Nucleus accumbens (tissue), 56 donors: ENCODE data around the gene RELN.

Experiments
- DNase-seq, 56 donors: peaks; one replicate each; lab custom pipeline; 2025; lab: John Stamatoyannopoulos, UW

RELN gene

DNA sequence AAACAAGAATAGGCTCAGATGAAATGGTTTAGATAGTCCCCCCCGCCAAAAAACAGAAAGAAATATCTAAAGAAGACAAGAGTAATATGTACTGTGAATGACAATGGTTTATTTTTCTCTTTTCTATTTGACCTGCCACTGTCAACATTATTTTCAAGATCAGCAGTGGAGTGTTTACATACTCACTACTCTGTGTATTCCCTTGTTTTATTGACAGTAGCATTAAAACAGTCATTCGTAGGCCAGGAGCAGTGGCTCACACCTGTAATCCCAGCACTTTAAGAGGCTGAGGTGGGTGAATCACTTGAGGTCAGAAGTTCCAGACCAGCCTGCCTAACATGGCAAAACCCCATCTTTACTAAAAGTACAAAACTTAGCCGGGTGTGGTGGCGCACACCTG, 298.2 kb downstream of the RELN start:
- no peak for DNase-seq

DNA sequence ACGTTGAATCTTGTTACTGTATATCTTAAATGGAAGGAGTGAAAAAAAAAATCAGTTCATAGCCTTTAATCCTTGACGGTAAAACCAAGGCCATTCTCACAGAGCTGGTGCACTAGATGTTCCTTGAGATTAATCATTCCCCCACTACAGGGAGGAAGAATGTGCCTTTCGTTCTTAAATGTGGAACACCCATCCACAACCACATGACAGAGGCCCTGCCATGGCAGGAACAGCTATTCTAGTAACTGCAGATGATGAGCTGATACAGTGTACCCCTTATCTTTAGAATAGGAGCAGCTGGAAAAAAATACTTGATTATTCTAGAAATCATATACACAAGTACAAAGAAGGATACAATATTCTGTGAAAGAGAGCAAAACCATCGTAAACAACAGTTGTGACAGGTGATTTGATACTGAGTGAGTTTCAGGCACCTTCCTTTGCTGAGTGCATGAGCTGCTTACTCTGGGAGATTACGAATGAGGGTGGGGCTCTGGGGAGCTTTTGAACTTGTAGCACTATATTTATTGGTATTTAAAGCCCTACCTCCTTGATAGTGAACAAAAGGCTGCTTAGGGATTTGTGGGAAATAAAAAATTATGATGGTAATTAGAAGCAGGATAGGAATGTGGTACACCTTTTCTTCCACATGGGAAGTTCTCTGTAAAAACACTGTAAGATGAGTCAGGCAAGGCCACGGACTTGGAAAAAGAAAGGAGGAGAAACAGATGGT, 299.1 kb downstream of the RELN start:
- no peak for DNase-seq

DNA sequence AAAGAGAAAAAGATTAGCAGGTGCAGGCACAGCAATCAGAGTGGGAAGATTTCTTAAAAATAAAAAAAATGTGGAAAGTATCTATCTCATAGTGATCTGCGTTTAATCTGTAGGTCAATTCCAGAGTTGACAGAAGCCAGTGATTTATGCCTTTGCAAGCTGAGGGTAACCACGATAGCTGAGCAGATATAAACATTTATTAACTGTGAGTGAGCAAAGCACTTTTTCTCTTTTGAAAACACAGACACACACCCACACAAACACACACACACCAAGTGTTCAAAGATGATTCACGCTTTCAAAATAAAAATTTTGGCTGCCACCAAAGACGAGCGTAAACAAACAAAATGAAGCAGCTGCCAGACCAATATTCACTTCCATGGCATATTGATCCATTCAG, 300.2 kb downstream of the RELN start:
- DNase-seq = no peak

DNA sequence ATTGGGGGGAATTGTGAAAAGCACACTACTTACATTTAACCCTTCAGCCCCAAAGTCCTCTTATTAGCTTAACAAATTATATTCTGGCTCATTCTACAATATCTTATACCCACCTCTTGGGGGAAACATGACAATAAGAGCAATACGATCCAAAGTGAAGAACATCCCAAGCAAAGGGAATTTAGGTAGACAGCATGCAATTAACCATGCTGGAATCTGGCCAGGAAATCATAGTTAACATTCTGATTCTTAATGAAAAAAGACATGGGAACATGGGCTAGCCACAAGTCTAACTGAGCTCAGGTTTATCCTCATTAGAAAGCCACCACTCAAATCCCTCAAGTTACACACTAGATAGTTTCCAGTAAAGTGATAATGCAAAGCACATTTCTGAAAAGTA, 301.5 kb downstream of the RELN start:
- DNase-seq = no peak

DNA sequence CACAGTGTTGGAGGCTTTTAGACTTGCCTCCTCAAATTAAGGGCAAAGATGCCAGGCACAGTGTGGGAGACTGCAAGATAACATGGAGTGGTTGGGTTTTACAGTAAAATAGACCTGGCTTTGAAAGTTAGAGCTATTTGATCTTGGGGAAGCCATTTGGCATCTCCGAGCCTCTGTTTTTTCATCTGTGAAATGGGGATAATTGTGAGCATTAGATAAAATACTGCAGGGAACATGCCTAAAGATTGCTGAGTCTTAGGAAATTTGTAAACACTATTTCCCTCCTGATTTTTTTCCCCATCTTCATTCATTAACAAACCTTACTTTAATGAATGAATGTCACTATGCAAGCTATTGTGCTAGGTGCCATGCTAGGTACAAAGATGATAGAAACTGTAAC, 302.2 kb downstream of the RELN start:
- no peak for DNase-seq

DNA sequence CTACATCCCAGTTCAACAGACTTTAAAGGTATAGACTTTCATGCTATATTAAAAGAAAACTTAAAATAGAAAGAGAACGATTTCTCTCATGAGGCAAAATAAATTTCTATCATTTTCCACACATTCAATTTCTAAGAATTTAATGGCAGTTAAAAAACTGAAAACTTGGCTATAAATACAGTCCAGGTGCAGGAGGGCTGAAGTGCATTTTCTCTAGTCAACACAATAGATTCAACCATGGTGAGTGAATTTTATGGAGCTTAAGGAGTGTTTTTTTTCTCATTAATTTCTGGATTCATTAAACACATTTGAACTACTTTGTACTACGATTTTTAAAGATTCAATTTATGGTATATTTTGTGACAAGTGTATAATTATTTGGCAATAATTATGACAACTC, 302.7 kb downstream of the RELN start:
- no peak for DNase-seq

DNA sequence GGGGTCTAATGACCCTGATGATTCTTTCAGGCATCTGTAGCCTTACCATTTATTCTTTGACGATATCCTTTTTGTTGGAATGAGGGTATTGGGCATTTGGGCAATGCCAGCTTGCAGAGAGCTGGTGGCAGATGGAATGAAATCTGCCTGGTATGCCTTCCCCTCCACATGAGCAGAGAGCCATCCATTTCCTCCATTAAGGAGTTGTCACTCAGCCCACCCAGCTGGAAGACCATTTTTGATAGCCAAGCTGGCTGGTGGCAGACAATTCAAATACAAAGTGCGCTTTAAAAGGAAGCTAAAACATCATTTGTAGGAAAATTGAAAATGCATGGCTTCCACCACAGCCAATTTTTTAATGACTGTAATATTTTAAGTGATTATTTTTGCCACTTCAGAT, 303.4 kb downstream of the RELN start:
- DNase-seq = no peak

DNA sequence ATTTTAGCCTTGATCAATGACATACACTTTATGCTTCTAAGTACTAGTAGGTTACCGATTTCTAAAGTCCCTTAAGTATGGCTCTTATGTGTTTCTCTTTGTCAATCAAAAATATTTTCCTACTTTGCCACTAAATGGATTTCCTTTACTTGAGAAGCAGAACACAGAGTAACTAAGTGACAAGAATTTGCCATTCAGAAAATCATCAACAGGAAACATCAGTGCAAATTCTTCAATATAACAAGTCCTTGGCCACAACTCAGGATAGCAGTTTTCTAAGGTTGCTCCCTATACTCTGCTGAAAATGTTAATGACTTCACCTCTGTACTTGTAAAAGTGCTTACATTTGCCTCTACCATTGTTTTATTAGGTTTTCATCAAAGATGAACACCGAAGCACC, 303.8 kb downstream of the RELN start:
- no peak for DNase-seq

DNA sequence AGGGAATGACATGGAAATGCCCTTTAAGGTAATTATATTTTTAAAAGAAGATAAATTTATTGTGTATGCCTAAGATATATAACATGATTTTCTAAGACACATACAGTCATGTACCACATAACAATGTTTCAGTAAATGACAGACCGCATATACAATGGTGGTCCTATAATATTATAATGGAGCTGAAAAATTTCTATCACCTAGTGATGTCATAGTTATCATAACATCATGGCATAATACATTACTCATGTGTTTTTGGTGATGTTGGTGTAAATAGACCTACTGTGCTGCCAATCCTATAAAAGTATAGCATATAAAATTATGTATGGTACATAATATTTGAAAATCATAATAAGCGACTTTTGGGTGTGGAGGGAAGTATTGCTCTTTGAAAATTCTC, 306.1 kb downstream of the RELN start:
- no peak for DNase-seq

DNA sequence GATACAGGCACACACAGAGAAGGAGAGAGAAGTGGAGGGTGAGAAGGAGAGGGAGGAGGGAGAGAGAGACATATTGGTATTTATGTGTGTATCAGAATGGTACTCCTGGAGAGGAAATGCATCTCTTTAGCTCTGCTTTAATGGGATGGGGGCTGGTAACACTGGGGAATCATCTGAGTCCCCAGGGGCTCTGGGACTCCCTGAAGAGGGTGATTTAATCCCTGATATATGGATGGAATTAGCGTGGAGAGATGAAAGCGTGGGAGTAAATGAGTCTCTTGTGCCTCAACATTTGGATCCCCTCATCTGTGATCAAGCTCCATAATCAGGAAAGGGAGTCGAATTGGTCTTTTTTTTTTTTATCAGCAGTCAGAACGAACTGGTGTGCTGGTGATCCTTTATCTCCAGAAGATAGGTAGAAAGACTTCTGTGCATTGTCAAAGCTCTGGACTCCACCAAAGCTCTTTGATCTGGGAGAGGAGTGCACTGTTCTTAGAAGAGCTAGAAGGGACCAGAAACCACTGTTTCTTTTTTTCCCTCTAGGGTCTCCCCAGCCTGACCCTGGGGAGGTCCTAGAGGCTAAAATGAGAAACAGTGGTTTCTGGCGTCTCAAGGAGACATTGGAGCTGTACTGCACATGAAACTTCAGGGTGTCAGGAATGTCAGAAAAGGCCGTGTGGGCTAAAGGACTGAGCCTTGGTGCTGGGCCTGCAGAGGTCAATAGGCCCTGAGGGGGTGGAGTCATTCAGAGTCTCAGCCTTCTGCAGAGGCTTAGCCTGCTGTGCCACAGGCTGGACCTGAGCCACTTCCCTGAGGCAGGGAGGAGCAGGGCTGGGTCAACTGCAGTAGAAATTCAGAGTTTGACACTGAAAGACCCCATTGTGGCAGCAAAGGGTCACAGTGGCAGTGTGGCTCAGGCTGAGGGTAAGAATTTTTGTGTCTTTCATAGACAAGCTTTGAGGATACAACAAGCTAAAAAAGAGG, 309.0 kb downstream of the RELN start:
- DNase-seq = no peak

DNA sequence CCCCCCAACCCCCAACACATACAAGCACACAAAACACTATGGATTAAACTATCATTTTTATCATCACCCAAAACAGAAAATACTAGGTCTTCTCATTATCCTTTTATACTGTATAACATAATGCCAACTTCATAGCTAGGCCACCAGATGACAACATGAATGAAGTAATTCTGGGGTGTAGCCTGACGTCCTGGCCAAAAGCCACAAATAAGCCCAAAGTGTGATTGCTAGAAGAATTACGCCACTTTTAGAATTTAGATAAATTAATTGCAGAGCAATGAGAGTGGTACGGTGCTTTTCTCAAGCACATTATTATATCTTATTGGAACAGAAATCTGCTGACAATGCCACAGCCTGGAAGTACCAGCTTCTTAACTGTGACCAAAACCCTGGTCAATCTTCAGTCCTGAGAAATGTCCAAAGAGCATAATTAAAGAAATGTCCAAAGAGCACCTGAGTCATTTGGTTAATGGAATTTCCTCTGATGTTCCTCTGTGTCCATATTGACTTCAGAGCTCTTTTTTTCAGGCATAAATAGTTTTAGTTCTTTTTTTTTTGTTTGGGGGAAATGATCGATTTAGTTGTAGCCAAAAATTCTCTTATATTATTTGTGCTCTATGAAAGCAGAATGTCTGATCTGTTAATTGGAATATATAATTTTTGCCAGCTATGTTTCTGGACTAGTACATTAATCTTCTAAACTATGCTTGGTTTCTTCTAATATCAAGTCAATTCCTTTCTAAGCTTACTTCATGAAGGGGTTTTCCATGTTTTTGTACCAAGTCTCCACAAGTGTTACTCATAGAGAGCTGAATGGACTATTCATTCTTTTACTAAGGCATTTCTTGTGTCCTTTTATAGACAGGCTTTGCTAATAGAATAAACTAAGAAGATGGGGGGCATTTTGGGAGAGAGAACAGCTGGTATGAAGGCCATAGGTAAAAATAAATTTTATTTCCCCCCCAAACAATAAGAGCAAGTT, 310.0 kb downstream of the RELN start:
- no peak for DNase-seq

DNA sequence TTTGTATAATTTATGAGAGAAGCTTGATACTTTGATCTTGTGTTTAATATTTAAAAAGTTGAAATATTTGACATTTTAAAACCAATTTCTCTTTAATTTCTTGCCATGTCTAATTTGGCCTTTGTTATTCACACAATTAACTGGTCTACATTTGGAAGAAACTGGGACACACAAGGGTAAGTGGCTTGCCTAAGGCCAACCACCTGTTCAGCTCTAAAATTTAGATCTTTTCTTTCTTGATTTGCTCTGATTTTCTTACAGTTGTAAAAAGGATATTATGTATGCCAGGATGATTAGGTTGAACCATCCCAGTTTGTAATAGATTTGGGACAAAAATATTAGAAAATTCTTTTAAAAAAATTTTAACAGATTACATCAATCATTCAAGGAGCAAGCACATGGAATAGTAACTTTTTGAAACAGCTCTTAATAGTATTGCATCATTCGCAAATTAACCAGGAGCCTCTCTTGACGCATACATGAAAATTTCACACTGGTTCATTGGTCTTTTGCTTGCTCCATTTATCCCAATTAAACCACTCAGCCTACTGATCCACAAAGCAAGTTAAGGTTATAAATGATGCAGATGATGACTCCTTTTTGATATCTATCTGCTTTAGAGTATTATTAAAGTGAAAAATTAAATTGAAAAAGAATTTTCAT, 321.0 kb downstream of the RELN start:
- DNase-seq = no peak

DNA sequence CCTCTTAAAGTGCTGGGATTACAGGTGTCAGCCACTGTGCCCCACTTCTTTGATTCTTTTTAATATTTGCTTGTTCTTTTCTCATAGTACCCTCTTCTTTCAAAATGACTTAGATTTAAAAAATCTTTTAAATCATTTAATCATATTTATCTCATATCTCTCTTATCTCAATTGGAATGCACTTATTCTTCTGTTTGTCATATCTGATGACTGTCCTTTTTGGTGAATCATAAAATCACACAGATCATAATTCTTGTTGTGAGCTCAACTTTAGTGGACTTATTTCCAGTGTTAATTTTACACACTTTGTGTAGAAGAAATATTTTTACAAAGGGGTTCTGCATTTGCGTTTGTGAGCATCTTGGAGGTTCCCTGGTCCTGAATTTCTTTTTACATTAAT, 323.1 kb downstream of the RELN start:
- no peak for DNase-seq

DNA sequence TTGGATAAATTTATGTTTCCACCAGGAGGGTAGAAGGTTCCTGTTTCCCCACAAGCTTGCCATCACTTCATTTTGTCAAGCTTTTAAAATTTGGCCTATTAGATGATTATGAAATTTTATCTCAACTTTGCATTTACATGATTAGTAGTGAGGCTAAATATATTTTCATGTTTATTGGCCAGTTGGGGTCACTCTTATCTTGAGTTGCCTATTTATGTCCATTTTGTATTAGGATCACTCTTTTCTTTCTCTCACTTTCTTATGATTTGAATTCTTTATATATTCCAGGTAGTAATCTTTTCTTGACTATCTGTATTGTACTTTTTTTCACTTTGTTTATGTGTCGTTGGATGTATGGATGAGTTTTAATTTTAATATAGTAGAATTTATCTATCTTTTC, 324.9 kb downstream of the RELN start:
- DNase-seq = no peak

DNA sequence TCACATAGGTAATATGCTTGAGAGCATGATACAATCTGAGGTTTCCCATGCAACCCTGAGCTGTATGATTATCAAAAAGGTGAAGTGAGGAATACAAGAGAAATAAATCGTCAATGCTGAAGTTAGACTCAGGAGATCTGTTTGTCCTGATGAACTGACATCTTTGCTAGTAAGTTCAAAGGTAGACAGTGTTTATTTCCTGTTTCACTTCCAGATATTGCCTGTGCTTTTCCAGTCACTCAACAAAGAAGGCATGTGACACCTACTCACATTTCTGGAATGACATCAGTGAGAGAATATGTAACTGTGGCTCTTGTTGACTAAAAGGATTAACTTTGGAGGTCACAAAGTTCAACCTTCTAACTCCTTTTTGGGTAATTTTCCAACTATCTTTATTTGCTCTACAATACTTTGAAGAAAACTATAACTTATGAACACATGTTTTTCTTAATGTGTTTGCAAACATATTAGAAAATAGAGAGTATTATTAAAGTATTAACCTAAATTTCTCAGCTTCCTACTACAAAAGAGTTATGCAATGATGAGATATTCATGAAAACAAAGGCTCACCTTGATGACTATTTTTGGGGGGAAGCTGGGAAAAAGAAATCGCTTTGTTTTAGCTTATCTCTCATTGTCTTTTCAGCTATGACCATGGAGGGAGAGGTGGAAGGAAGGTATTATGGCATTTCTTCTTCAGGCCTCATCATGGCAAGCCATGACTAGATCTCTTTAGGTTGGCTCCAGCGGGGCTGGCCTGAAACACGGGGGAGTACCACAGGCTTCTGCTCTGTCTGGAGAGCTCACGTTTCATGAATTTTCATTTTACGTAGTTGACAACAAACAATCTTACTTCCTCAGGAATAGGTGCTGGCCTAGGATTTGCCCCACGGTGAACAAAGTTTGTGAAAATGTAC, 328.7 kb downstream of the RELN start:
- no peak for DNase-seq

DNA sequence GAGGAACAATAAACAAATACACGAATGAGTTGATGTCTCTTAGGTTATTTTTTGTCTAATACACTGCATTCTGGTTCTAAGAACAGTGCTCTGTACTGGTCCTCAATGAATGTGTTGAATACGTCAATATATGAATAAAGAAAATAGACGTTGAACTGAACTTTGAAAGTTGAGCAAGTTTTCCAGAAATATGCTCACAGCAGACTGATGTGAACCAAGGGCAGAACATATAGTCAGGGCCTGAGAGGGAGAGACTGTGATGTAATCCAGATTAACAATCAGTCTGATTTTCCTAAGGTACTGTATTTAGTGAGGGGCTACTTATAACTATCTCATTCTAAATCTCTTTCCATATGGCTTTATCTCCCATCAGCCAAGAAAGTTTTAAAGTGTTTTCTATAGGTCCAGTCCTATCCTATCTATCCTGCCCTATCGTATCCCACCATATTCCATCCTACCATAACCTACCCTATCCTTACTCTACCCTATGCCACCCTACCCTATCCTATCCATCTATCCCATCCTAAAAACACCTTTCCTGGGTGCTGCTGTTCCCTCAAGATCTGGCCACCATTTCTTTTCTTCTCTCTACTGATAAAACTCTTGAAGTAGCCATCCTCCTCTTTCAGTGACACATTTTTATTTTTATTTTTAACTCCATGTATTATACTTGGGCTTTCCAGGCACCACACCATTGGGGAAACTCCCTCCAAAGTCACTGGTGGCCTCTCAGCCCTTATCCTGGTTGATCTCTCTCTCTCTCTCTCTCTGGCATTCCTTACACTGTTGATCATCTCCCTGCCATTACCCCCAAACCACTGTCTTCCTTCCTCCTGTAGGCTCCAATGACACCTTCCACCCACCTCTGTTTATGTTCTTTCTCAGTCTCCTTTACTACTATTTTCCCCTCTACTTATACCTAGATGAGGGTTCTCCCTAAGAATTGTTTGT, 331.1 kb downstream of the RELN start:
- no peak for DNase-seq

DNA sequence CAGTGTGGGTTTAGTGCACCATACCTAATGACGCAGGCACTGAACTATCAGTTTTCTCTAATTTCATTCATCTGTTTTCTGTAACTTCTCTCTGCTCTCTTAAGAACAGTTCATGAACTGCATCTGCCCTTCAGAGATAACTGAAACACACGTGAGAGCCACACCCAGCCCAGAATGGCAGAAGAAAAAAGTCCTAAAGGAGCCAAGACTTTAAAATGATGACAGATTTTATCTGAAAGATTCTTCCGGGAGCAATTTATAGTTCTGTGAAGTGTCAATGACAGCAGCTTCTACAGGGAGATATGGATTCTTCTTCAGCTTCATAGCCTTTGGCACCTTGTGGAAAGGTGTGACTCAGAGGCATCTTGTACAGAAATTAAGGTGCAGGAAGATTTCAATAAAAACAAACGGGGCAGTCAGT, 332.0 kb downstream of the RELN start:
- no peak for DNase-seq

DNA sequence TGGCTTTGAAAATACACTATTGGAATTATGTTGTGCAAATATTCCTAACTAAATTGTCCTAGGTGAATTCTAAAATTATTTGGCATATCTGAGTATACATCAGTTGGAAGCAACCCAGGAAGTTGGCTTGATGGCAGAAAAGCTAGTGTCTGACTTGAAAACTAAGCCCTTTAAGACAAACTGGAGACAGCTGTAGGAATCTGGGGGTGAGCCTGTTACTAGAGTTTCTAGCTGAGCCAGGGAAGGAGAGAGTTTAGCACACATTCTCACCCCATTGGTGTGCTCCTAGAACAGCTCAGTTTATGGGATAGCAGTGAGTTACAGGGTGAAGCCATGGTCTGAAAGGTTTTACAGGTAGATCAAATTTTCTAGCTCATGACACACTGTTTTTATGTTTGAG, 333.2 kb downstream of the RELN start:
- DNase-seq = no peak
